PFSK-1 (cell line): ENCODE measurements around the gene UVSSA.

ENCODE experiments used
- FOXP2 ChIP-seq: optimal IDR thresholded peaks from 2 replicates; pipeline ENCODE3; 2011; ENCODE audit warnings: borderline replicate concordance, control low read depth, inconsistent platforms; ENCODE audit not compliant: insufficient read depth; ENCODE audit errors: extremely low read length, extremely low read depth
- POLR2AphosphoS5 ChIP-seq: IDR thresholded peaks from 2 replicates; pipeline ENCODE4 v1.6.1; 2012; ENCODE audit warnings: low read depth, mild to moderate bottlenecking, control low read depth, low read length, moderate library complexity
- SIN3A ChIP-seq: IDR thresholded peaks from 2 replicates; pipeline ENCODE4 v1.6.1; 2012; ENCODE audit warnings: mild to moderate bottlenecking, low read length, moderate library complexity, borderline replicate concordance; ENCODE audit not compliant: insufficient read depth
- TAF1 ChIP-seq: IDR thresholded peaks from 2 replicates; pipeline ENCODE4 v1.6.1; 2012; ENCODE audit warnings: low read length, control low read depth, borderline replicate concordance; ENCODE audit not compliant: insufficient read depth
- TF ChIP-seq, protein P1 (sequence below), 2 experiments: IDR thresholded peaks; 2 replicates each; pipeline versions ENCODE4 v1.6.1 to v1.8.0; 2011 to 2012; ENCODE audit warnings: low read depth in 2 of 2, low read length in 2 of 2, control low read depth in 1 of 2, inconsistent platforms in 1 of 2, mild to moderate bottlenecking in 1 of 2, moderate library complexity in 1 of 2; ENCODE audit not compliant: insufficient read depth in 1 of 2

DNA sequence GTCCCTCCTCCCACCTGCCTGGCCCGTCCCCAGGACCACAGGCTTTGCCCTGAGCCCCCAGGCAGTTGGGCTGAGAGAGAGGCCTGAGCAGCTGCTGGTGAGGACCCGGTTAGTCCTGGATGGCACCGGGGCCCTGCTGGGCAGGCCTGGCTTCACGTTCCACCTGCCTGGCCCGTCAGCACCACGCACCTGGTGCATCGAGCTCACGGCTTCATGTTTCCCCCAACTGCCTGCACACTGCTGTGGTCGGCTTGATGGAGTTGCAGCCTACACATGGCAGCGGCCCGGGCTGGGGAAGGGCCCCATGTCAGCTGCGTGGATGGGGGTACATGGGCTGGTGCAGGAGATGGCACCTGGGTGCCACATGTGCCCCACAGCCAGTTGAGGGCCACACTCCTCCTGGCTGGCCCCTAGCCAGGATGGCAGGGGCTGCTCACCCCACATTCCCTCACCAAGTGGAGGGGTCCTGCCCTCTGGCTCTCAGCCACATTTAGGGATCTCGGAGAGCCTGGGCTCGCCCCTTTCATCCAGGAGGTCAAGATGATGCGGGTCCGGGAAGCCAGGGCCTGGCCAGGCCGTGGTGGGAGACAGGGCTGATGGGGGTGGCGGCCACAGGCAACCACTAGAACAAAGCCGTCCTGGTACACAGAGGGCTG lies 30.7 kb downstream of the UVSSA start:
- TF ChIP-seq, protein P1, sequence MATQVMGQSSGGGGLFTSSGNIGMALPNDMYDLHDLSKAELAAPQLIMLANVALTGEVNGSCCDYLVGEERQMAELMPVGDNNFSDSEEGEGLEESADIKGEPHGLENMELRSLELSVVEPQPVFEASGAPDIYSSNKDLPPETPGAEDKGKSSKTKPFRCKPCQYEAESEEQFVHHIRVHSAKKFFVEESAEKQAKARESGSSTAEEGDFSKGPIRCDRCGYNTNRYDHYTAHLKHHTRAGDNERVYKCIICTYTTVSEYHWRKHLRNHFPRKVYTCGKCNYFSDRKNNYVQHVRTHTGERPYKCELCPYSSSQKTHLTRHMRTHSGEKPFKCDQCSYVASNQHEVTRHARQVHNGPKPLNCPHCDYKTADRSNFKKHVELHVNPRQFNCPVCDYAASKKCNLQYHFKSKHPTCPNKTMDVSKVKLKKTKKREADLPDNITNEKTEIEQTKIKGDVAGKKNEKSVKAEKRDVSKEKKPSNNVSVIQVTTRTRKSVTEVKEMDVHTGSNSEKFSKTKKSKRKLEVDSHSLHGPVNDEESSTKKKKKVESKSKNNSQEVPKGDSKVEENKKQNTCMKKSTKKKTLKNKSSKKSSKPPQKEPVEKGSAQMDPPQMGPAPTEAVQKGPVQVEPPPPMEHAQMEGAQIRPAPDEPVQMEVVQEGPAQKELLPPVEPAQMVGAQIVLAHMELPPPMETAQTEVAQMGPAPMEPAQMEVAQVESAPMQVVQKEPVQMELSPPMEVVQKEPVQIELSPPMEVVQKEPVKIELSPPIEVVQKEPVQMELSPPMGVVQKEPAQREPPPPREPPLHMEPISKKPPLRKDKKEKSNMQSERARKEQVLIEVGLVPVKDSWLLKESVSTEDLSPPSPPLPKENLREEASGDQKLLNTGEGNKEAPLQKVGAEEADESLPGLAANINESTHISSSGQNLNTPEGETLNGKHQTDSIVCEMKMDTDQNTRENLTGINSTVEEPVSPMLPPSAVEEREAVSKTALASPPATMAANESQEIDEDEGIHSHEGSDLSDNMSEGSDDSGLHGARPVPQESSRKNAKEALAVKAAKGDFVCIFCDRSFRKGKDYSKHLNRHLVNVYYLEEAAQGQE (IDR thresholded peaks at IDR 0.05; ENCODE audit: insufficient read depth in 1 of 2, low read depth in 2 of 2, low read length in 2 of 2), result no peak
- no peak for TF ChIP-seq POLR2AphosphoS5
- TF ChIP-seq SIN3A, result no peak
- no peak for TF ChIP-seq TAF1
- no peak for TF ChIP-seq FOXP2
